Embryonic facial prominence (tissue), 1 donor: ENCODE results near the gene BSCL2.
"Not testable (repeated sequence)": the region's sequence is repeated elsewhere in the genome, so short reads cannot be mapped to it uniquely, and the experiment has no call there.

Experiments used
- DNase-seq: peaks from one replicate; pipeline ENCODE4 v3.0.0-alpha.2; 2016; ENCODE audit errors: extremely low spot score

BSCL2 gene

GRCh38 chr11:62719302-62719978, 12.2 kb upstream of the BSCL2 start:
- DNase-seq: no peak

- DNase-seq: no peak
Observed at GRCh38 chr11:62716816-62717215, 9.6 kb upstream of the BSCL2 start.

GRCh38 chr11:62716206-62716605, 9.0 kb upstream of the BSCL2 start:
- no peak for DNase-seq

- no peak for DNase-seq
Observed at GRCh38 chr11:62715150-62716130, 8.2 kb upstream of the BSCL2 start.

- no peak for DNase-seq
Observed at GRCh38 chr11:62713343-62713742, 6.1 kb upstream of the BSCL2 start.

GRCh38 chr11:62712861-62713260, 5.6 kb upstream of the BSCL2 start:
- no peak for DNase-seq

GRCh38 chr11:62712276-62712812, 5.1 kb upstream of the BSCL2 start:
- DNase-seq: no peak

GRCh38 chr11:62710001-62710345, 2.7 kb upstream of the BSCL2 start:
- no peak for DNase-seq

- DNase-seq: peak; percentile 98
Observed at GRCh38 chr11:62709247-62710000, 2.2 kb upstream of the BSCL2 start.

- no peak for DNase-seq
Observed at GRCh38 chr11:62708793-62709192, 1.6 kb upstream of the BSCL2 start.

- DNase-seq: no peak
Observed at GRCh38 chr11:62708392-62708791, 1.2 kb upstream of the BSCL2 start.

- no peak for DNase-seq
Observed at GRCh38 chr11:62706850-62707247, 375 bp downstream of the BSCL2 start.

- peak; percentile 84 for DNase-seq
Observed at GRCh38 chr11:62705880-62706849, 1.1 kb downstream of the BSCL2 start.

GRCh38 chr11:62705413-62705812, 1.8 kb downstream of the BSCL2 start:
- DNase-seq: no peak

- DNase-seq: not testable (repeated sequence)
Observed at GRCh38 chr11:62703921-62704320, 3.3 kb downstream of the BSCL2 start.

- DNase-seq: no peak
Observed at GRCh38 chr11:62702246-62702645, 5.0 kb downstream of the BSCL2 start.

GRCh38 chr11:62694455-62695167, 12.6 kb downstream of the BSCL2 start:
- DNase-seq: no peak

GRCh38 chr11:62693624-62694023, 13.6 kb downstream of the BSCL2 start:
- not testable (repeated sequence) for DNase-seq

- DNase-seq: no peak
Observed at GRCh38 chr11:62689421-62690183, 17.6 kb downstream of the BSCL2 start, which contains the start of gene LRRN4CL. LRRN4CL (minus strand) TSS chr11:62689530; CDS start chr11:62688508, 1,022 bp downstream.
